DMS53 treated with DMSO at 0.1 percent for 48 hours (cell line): Measurements from ENCODE around the gene PCDHGA1.

Source experiments
- DNase-seq: peaks from one replicate; lab custom pipeline; 2025; ENCODE audit not compliant: unreplicated experiment; lab: John Stamatoyannopoulos, UW

Gene PCDHGA1

GRCh38 chr5:141490271-141490670 is 160.0 kb downstream of the PCDHGA1 start:
- no peak for DNase-seq

- no peak for DNase-seq
Measured at GRCh38 chr5:141490771-141491170, 160.5 kb downstream of the PCDHGA1 start.

GRCh38 chr5:141491323-141492167 is 161.2 kb downstream of the PCDHGA1 start:
- no peak for DNase-seq

- no peak for DNase-seq
Measured at GRCh38 chr5:141492168-141492885, 162.0 kb downstream of the PCDHGA1 start.

- DNase-seq, result no peak
Measured at GRCh38 chr5:141493500-141494422, 163.4 kb downstream of the PCDHGA1 start.

GRCh38 chr5:141494761-141495452 is 164.6 kb downstream of the PCDHGA1 start:
- no peak for DNase-seq

- DNase-seq, result no peak
Measured at GRCh38 chr5:141495453-141495811, 165.1 kb downstream of the PCDHGA1 start.

GRCh38 chr5:141496038-141496437 is 165.7 kb downstream of the PCDHGA1 start:
- no peak for DNase-seq

- no peak for DNase-seq
Measured at GRCh38 chr5:141501761-141502160, 171.4 kb downstream of the PCDHGA1 start.

GRCh38 chr5:141503681-141504080 is 173.4 kb downstream of the PCDHGA1 start:
- no peak for DNase-seq

- no peak for DNase-seq
Measured at GRCh38 chr5:141504216-141504615, 173.9 kb downstream of the PCDHGA1 start.

- DNase-seq, result no peak
Measured at GRCh38 chr5:141506381-141507155, 176.3 kb downstream of the PCDHGA1 start.

GRCh38 chr5:141507387-141508091 is 177.2 kb downstream of the PCDHGA1 start:
- no peak for DNase-seq

- DNase-seq, result no peak
Measured at GRCh38 chr5:141508440-141508797, 178.1 kb downstream of the PCDHGA1 start.

GRCh38 chr5:141508798-141509611 is 178.7 kb downstream of the PCDHGA1 start:
- DNase-seq, result no peak

GRCh38 chr5:141510160-141510559 is 179.8 kb downstream of the PCDHGA1 start:
- no peak for DNase-seq

GRCh38 chr5:141510850-141511601 is 180.7 kb downstream of the PCDHGA1 start:
- DNase-seq, result no peak

- DNase-seq, result no peak
Measured at GRCh38 chr5:141511771-141512325, 181.5 kb downstream of the PCDHGA1 start.
